Stimulated activated CD4-positive, alpha-beta T cell treated with anti-CD3 and anti-CD28 coated beads, TNF-alpha, amount 100 ng/mL, for 24 hours (primary cell): Measurements from ENCODE around the gene SLC6A16.
"Not testable (repeated sequence)": the region's sequence is repeated elsewhere in the genome, so short reads cannot be mapped to it uniquely, and the experiment has no call there.

Experiments used
- DNase-seq, 3 experiments: peaks; one replicate each; pipeline ENCODE4 v3.0.0-alpha.2; 2020; ENCODE audit warnings: low read depth in 3 of 3

Gene SLC6A16

DNA sequence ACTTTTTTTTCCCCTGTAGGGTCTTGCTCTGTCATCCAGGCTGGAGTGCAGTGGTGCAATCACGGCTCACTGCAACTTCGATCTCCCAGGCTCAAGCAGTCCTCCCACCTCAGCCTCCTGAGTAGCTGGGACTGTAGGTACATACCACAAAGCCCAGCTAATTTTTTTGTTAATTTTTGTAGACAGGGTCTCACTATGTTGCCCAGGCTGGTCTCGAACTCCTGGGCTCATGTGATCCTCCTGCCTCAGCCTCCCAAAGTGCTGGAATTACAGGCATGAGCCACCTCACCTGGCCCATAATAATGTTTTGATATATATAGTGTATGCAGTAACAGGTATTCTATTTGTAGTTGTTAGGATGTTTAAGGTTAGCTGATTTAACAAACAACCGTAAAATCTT is 6.2 kb upstream of the SLC6A16 start:
- not testable (repeated sequence) for DNase-seq

DNA sequence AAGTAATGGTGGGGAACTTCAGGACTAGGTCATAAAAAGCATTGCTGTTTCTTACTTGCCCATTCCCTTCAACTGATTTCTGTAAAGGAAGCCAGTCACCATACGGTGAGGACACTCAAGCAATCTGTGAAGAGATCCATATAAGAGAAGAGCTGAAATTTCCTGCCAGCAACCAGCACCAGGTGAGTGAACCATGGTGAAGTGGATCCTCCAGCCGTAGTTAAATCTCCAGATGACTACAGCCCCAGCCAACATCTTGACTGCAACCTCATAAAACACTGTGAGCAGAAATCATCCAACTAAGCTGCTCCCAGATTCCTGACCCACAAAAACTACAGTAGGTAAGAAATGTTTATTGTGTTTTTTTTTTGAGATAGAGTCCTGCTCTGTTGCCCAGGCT is 3.8 kb upstream of the SLC6A16 start:
- no peak for DNase-seq

DNA sequence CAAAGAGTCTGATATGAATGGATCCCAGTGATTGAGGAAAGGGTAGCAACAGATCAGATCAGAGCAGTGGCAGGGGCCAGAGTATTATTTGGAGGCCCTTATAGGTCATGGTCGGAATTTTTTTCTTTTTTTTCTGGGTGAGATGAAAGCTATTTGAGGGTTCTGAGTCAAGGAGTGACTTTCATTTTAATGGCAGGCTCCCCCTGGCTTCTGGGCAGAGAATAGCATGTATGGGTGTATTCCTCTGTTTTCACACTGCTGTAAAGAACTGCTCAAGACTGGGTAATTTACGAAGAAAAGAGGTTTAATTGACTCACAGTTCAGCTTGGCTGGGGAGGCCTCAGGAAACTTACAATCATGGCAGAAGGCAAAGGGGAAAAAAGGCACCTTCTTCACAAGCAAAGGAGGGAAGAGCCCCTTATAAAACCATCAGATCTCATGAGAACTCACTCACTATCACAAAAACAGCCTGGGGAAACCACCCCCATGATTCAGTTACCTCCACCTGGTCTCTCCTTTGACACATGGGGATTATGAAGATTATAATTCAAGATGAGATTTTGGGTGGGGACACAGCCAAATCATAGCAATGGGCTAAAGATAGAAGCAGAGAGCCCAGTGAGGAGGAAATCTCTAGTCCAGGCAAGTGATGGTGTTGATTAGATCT is 3.0 kb upstream of the SLC6A16 start:
- peak in 1 of 3 experiments; percentile 37 for DNase-seq

GRCh38 chr19:49326165-49326704 is 1.2 kb upstream of the SLC6A16 start:
- DNase-seq = no peak

DNA sequence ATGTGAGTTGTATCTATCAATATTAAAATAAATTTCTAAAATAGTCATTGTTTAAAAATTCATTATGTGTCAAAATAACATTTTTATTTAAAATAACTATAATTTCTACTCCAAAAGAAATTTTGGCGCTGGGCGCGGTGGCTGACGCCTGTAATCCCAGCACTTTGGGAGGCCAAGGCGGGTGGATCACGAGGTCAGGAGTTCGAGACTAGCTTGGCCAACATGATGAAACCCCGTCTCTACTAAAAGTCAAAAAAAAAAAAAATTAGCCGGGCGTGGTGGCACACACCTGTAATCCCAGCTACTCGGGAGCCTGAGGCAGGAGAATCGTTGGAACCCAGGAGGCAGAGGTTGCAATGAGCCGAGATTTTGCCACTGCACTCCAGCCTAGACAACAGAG is 765 bp upstream of the SLC6A16 start:
- DNase-seq = not testable (repeated sequence)

DNA sequence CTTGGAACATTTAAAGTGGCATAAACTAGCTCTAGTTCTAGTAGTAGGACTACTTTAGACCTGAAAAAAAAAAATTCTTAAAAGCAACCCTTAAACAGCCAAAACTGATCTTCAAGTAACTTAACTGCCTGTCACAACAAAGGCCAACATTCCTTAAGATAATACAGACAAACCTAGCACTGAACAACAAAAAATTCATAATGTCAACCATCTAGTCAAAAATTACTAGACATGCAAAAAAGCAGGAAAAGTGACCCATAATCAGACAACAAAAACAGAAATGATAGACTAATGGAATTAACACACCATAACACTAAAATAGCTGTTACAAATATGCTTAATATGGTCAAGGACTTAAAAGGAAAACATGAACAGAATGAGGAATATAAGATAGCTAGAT is 6.7 kb downstream of the SLC6A16 start:
- no peak for DNase-seq

DNA sequence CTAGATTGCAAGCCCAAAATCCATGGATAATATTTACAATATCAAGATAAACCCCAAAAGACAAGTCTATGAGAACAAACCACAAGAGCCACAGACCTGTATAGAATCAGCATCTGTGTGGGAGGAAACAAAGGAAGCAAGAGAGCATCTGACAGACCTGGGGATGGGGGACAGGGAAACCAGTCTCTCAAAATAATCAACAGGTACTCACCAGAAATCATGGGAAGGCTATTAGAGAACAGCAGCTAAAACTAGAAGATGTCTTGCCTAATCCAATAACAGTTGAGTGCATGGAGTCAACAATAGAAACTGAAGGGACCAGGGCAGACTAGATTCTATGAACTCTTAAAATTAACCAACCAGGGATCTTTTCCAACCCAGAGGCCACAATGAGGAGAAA is 8.7 kb downstream of the SLC6A16 start:
- no peak for DNase-seq

DNA sequence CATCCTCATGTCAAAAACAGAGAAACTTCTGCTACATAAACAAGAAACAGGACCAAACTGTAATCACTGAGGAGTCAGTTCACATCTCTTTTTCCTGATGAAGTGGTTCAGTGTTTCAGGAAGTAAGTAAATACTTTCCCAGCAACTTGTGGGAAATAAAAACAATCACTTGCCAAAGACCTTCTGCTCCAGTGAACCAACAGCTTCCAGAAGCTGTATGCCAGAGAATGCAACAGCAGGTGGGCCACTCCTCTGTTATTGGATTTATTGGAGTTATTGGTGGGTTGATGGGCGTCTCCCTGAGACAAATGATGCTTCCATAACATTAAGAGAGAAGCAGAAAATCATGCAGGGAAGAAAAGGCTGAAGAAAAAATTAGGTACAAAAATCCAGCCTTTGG is 9.9 kb downstream of the SLC6A16 start:
- no peak for DNase-seq

- DNase-seq = no peak
These were observed 15.9 kb downstream of the SLC6A16 start for GRCh38 chr19:49309087-49309486.

DNA sequence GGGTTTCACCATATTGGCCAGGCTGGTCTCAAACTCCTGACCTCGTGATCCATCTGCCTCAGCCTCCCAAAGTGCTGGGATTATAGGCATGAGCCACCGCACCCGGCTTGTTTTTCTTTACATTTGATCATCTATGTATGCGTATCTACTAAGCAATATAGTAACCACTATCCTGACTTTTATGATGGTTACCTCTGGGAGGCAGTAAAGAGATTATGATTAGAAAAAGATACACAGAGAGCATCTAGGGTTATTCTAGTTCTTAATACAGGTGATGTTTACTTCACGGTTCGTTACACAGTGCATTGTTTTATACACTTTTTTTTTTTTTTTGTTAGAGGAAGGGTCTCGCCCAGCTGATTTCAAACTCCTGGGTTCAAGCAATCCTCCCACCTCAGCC is 18.3 kb downstream of the SLC6A16 start:
- DNase-seq = not testable (repeated sequence)

DNA sequence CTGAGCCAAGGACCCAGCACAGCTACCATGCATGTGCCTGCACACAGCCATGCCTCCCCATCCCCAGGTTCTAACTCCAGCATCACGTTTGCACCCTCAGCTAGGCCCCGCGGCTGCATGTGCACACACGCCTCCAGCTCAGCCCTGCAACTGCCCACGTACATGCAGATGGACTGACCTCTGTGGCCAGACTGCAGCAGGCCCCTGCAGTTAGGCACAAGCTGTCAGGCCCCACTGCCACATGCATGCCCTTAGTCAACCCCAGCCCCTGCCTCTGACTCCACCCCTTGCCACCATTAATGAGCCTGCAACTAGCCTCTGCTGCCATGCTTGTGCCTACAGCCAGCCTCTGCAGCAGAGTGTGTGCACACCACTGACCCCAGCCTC is 23.1 kb downstream of the SLC6A16 start:
- no peak for DNase-seq

DNA sequence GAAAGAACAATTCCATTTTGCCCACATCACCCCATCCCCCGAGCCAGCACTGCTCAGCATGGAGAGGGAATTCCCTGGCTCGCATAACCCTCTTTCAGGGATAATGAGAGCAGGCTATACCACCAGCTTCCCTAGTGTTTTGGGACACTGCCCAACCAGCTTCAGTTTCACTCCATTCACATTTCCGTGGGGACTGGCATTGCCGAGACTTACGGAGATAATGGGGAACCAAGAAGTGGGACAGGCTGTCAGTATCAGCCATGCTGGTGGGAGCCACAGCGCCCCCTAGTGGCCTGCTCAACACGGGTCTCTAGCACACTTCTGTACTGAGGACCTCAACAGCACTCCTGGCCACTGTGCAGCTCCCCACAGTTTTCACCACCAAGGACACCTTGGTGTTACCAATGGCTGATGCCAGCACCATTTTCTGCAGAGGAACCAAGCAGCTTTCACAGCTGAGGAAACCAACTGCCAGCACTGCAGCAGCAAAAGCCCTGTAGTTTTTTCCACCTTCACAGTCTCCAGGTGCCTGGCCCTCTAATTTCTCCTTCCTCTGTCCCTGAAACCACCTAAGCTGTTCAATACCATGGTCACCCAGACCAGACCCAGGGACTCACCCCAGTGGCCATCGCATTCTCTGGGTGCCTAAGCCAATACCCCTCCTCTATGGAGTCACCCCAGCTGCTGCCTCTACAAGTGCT is 23.7 kb downstream of the SLC6A16 start:
- DNase-seq = peak; percentile 71 to 84 (median 71)

- not testable (repeated sequence) for DNase-seq
These were observed 26.3 kb downstream of the SLC6A16 start for GRCh38 chr19:49298653-49299052.

- DNase-seq = no peak
These were observed 27.6 kb downstream of the SLC6A16 start for GRCh38 chr19:49297403-49297802.

DNA sequence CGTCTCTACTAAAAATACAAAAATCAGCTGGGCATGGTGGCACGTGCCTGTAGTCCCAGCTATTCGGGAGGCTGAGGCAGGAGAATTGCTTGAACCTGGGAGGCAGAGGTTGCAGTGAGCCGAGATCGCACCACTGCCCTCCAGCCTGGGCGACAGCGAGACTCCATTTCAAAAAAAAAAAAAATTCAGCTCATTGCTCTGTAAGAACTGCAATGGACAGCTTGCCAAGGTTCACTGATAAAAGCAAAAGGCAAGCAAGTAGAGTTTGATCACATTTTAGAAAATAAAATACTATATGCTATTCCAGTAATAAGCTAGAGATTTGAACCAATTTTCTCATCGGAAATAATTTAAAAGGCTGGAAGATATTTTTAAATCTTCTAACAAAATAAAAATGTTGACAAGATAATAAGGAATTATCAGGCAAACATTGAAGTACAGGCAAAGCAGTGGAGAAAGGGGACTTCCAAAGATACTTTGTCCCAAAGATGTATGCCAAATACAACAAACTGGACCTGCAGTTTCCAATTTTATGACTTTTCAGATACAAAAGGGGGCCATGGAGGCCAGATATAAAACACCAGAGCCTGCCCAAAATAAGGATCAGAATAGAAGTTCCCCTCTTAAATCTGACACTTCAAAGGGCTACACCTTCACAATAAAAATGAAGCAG is 29.6 kb downstream of the SLC6A16 start:
- DNase-seq = no peak

GRCh38 chr19:49294401-49294800 is 30.6 kb downstream of the SLC6A16 start:
- no peak for DNase-seq

DNA sequence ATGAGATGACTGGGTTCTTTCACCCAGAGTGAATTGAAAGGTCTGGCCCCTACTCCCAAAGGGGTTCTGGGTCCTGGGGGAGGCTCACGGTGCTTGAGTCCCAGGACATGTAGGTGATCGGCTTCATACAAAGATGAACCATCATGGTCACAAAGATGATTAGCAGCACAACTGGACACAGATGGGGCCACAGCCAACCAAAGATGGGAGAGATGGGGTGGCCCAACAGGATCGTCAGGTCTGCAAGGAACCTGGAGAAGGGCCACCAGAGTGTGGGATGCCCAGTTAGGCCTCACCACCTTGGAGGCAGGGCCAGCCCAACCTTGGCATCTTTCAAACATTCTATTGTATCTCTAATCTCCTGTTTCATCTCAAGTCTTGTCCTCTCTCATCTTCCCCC is 34.5 kb downstream of the SLC6A16 start:
- DNase-seq = no peak

DNA sequence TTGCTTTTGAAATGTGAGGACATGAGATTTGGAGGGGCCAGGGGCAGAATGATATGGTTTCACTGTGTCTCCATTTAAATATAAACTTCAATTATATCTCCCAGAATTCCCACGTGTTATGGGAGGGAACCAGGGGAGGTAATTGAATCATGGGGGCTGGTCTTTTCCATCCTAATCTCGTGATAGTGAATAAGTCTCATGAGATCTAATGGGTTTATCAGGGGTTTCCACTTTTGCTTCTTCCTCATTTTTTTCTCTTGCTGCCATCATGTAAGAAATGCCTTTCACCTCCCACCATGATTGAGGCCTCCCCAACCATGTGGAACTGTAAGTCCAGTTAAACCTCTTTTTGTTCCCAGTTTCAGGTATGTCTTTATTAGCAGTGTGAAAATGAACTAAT is 35.7 kb downstream of the SLC6A16 start:
- DNase-seq = not testable (repeated sequence)

- DNase-seq = not testable (repeated sequence)
These were observed 36.8 kb downstream of the SLC6A16 start for GRCh38 chr19:49288205-49288604.

GRCh38 chr19:49287141-49287770 is 37.7 kb downstream of the SLC6A16 start:
- DNase-seq = no peak

DNA sequence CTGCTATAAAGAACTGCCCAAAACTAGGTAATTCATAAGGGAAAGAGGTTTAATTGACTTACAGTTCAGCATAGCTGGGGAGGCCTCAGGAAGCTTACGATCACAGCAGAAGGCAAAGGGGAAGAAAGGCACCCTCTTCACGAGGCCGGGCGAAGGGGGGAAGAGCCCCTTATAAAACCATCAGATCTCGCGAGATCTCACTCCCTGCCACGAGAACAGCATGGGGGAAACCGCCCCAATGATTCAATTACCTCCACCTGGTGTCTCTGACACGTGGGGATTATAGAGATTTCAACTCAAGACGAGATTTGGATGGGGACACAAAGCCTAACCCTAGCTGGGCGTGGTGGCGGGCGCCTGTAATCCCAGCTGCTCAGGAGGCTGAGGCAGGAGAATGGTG is 42.8 kb downstream of the SLC6A16 start:
- no peak for DNase-seq

- no peak for DNase-seq
These were observed 52.8 kb downstream of the SLC6A16 start for GRCh38 chr19:49272204-49272603.
